A549 (cell line): Measurements from ENCODE around the gene TXNDC8. TPM values are rescaled to one million over a fixed set of nuclear protein-coding genes. Genes with fewer than 3 reads are reported as not detected.

Experiments
- polyA plus RNA-seq, 4 experiments: library from polyadenylated mRNA; depleted of rRNA in 3 of 4; stranded (reverse); fragments of >200 nt; fragmentation: RNase III in 1 of 4; extraction: RNeasy Plus Mini Kit Qiagen cat#74134 plus additional on column Dnase treatment in 1 of 4; gene quantifications; 2 replicates in 3 of 4; 3 replicates in 1 of 4; pipeline ENCODE4 v1.2.3, GENCODE V29; 2011 to 2017
- small RNA-seq, 6 experiments: library from RNA; depleted of rRNA; stranded (forward); fragments of <200 nt; gene quantifications; one replicate each; pipeline ENCODE3, GENCODE V24; 2012

TXNDC8 gene
- polyA plus RNA-seq, 2 of the 4 experiments (the other 2 are of a cell fraction): not detected

Small RNA genes lying within 50 kb of the gene (small RNA-seq; reads per million reads assigned to genes)
- 0 reads per million in 6 experiments for gene RNU6-1039P

Other genes starting within 250 kb of the TXNDC8 start
- 0.79 and 1.3 TPM in 2 replicates for gene C9orf152, start 129.7 kb downstream of the TXNDC8 start, polyA plus RNA-seq (2011; rRNA removed)
- 0.05 to 0.15 TPM (median 0.10 TPM) in 3 replicates for gene C9orf152, start 129.7 kb downstream of the TXNDC8 start, polyA plus RNA-seq (2017; fragmentation: RNase III; extraction: RNeasy Plus Mini Kit Qiagen cat#74134 plus additional on column Dnase treatment)
- 1,336 and 1,626 TPM in 2 replicates for gene TXN, start 81.4 kb downstream of the TXNDC8 start, polyA plus RNA-seq (2011; rRNA removed)
- 1,222 to 1,380 TPM (median 1,309 TPM) in 3 replicates for gene TXN, start 81.4 kb downstream of the TXNDC8 start, polyA plus RNA-seq (2017; fragmentation: RNase III; extraction: RNeasy Plus Mini Kit Qiagen cat#74134 plus additional on column Dnase treatment)
- gene SVEP1, start 241.9 kb upstream of the TXNDC8 start, polyA plus RNA-seq (2011; rRNA removed): 0.52 and 0.74 TPM in 2 replicates
- 1.5 TPM in 3 replicates for gene SVEP1, start 241.9 kb upstream of the TXNDC8 start, polyA plus RNA-seq (2017; fragmentation: RNase III; extraction: RNeasy Plus Mini Kit Qiagen cat#74134 plus additional on column Dnase treatment)